ENCODE results near the gene HEG1.
A peak's percentile ranks its signal among the peaks of the same experiment; 100 is the strongest.
"Not testable (repeated sequence)": the region's sequence is repeated elsewhere in the genome, so short reads cannot be mapped to it uniquely, and the experiment has no call there.

HEG1 gene

GRCh38 chr3:125055913-125056745 lies at the start of gene HEG1:
Gene HEG1 (minus strand): TSS chr3:125055997. CDS start chr3:125055890, 107 bp downstream.
- DNase-seq: peak; percentile 69

- DNase-seq: no peak
These were observed 49.3 kb upstream of the HEG1 start for GRCh38 chr3:125105116-125105515.

- DNase-seq: no peak
These were observed 48.8 kb upstream of the HEG1 start for GRCh38 chr3:125104639-125105038.

GRCh38 chr3:125103406-125103805 lies 47.6 kb upstream of the HEG1 start:
- DNase-seq: no peak

GRCh38 chr3:125102470-125102869 lies 46.7 kb upstream of the HEG1 start:
- DNase-seq: no peak

GRCh38 chr3:125098611-125099291 lies 43.0 kb upstream of the HEG1 start:
- no peak for DNase-seq

- no peak for DNase-seq
These were observed 34.9 kb upstream of the HEG1 start for GRCh38 chr3:125090649-125091048.

GRCh38 chr3:125087768-125088391 lies 32.1 kb upstream of the HEG1 start:
- no peak for DNase-seq

- DNase-seq: no peak
These were observed 29.4 kb upstream of the HEG1 start for GRCh38 chr3:125085166-125085565.

GRCh38 chr3:125083776-125084175 lies 28.0 kb upstream of the HEG1 start:
- no peak for DNase-seq

GRCh38 chr3:125082339-125082738 lies 26.5 kb upstream of the HEG1 start:
- DNase-seq: not testable (repeated sequence)

GRCh38 chr3:125080077-125080476 lies 24.3 kb upstream of the HEG1 start:
- no peak for DNase-seq

GRCh38 chr3:125079675-125080045 lies 23.9 kb upstream of the HEG1 start:
- no peak for DNase-seq

- DNase-seq: no peak
These were observed 23.3 kb upstream of the HEG1 start for GRCh38 chr3:125078951-125079674.

- DNase-seq: no peak
These were observed 22.1 kb upstream of the HEG1 start for GRCh38 chr3:125077864-125078263.

GRCh38 chr3:125076464-125076863 lies 20.7 kb upstream of the HEG1 start:
- DNase-seq: no peak

- no peak for DNase-seq
These were observed 19.9 kb upstream of the HEG1 start for GRCh38 chr3:125075738-125076137.

- DNase-seq: no peak
These were observed 17.7 kb upstream of the HEG1 start for GRCh38 chr3:125073390-125073905.

GRCh38 chr3:125072749-125073389 lies 17.1 kb upstream of the HEG1 start:
- no peak for DNase-seq

- no peak for DNase-seq
These were observed 16.5 kb upstream of the HEG1 start for GRCh38 chr3:125072301-125072700.

- no peak for DNase-seq
These were observed 14.4 kb upstream of the HEG1 start for GRCh38 chr3:125069968-125070745.

- no peak for DNase-seq
These were observed 13.7 kb upstream of the HEG1 start for GRCh38 chr3:125069452-125069851.
